ENCODE measurements around the gene FHOD1.

The FHOD1 gene

GRCh38 chr16:67191411-67191994, 55.8 kb downstream of the FHOD1 start:
- no peak for DNase-seq (ENCODE audit: low read depth, low spot score)

GRCh38 chr16:67190448-67191399, 56.6 kb downstream of the FHOD1 start:
- no peak for DNase-seq (ENCODE audit: low read depth, low spot score)

- DNase-seq (ENCODE audit: low read depth, low spot score) = no peak
Observed at GRCh38 chr16:67190041-67190440, 57.2 kb downstream of the FHOD1 start, which contains the start of gene EXOC3L1. Gene EXOC3L1 (minus strand): TSS chr16:67190136. CDS start chr16:67189676, 460 bp downstream.

- DNase-seq (ENCODE audit: low read depth, low spot score) = no peak
Observed at GRCh38 chr16:67188798-67189197, 58.5 kb downstream of the FHOD1 start.

- no peak for DNase-seq (ENCODE audit: low read depth, low spot score)
Observed at GRCh38 chr16:67188323-67188722, 59.0 kb downstream of the FHOD1 start.

- no peak for DNase-seq (ENCODE audit: low read depth, low spot score)
Observed at GRCh38 chr16:67187175-67187890, 59.9 kb downstream of the FHOD1 start.

GRCh38 chr16:67186550-67186950, 60.7 kb downstream of the FHOD1 start:
- no peak for DNase-seq (ENCODE audit: low read depth, low spot score)

GRCh38 chr16:67185651-67186134, 61.6 kb downstream of the FHOD1 start:
- no peak for DNase-seq (ENCODE audit: low read depth, low spot score)

GRCh38 chr16:67184995-67185650, 62.2 kb downstream of the FHOD1 start:
- peak; percentile 78 for DNase-seq (ENCODE audit: low read depth, low spot score)

GRCh38 chr16:67184453-67184994, 62.8 kb downstream of the FHOD1 start:
- DNase-seq (ENCODE audit: low read depth, low spot score) = no peak

- peak; percentile 91 for DNase-seq (ENCODE audit: low read depth, low spot score)
Observed at GRCh38 chr16:67183627-67184452, 63.4 kb downstream of the FHOD1 start, which contains the start of gene MATCAP1. Gene MATCAP1 (minus strand): TSS chr16:67183963. CDS start chr16:67180610, 3,353 bp downstream.

- no peak for DNase-seq (ENCODE audit: low read depth, low spot score)
Observed at GRCh38 chr16:67183284-67183626, 64.0 kb downstream of the FHOD1 start.

GRCh38 chr16:67182288-67182687, 65.0 kb downstream of the FHOD1 start:
- no peak for DNase-seq (ENCODE audit: low read depth, low spot score)

GRCh38 chr16:67181346-67181745, 65.9 kb downstream of the FHOD1 start:
- DNase-seq (ENCODE audit: low read depth, low spot score) = peak; percentile 28

- DNase-seq (ENCODE audit: low read depth, low spot score) = no peak
Observed at GRCh38 chr16:67180166-67180565, 67.1 kb downstream of the FHOD1 start.

- no peak for DNase-seq (ENCODE audit: low read depth, low spot score)
Observed at GRCh38 chr16:67179421-67180080, 67.7 kb downstream of the FHOD1 start.
